IPS-18c (cell line): ENCODE data around the gene DCLK2.

Source experiments
- H3K4me3 ChIP-seq: 2 replicates; pipeline ENCODE4 v1.7.0; 2013; ENCODE audit warnings: low read depth, mild to moderate bottlenecking, low read length, moderate library complexity; ENCODE audit not compliant: insufficient read depth
- H3K9me3 ChIP-seq: one replicate; pipeline ENCODE4 v1.6.1; 2013; ENCODE audit warnings: mild to moderate bottlenecking, low read length, moderate library complexity; ENCODE audit not compliant: control insufficient read depth, insufficient read depth

Gene DCLK2

DNA sequence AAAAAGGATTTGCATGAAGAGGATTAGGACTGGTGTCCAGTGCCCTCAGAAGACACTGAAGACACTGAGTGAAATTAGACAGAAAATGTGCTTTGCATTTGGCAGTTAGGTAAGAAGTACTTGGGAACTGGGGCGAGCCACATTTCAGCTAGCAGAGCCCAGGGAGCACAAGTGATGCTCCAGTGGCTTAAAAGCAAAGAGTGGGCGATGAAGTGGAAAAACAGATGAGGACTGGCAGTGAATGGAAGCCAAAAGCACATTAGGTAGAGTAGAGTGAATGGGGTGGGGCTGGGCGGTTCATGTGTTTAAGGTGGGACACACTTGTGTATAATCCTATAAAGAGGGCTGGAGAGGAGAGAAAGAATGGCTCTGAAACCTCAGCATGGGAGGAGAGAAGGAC is 18.4 kb downstream of the DCLK2 start:
- H3K4me3 ChIP-seq, result no peak overlapping the region
- H3K9me3 ChIP-seq, result no peaks in the 10 kb centered on the region

- Histone ChIP-seq H3K9me3 (no peaks in the 10 kb centered on the region), H3K4me3 (no peak overlapping the region)
These were observed 20.0 kb downstream of the DCLK2 start for GRCh38 chr4:150098214-150098613.

DNA sequence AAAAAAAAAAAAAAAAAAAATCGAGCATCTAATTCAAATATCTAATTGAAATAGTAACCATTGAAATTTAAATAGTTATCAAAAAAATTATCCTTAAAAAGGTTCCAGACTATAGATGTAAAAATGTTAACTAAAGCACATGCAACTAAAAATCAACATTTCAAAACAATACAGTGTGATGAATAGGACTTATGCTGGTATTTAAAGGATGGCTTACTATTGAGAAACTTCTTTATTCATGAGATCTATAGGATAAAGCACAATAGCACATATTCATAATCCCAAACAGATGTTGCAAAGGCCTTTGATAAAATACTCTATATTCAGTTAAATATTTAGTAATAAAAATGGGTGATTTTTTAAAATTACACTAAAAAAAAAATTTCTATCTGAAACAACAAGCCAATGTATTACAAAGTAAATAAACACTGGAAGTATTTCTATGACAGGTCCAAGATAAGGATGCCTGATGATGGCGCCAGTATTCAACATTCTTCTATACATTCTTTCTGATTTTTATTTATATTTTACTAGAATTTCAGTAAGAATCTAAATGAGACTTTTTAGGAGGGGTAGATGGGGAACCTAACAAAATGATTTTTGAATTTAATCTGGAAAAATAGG is 26.3 kb downstream of the DCLK2 start:
- Histone ChIP-seq H3K4me3 (no peak overlapping the region), H3K9me3 (no peaks in the 10 kb centered on the region)

- no peak overlapping the region for H3K4me3 ChIP-seq
These were observed 28.6 kb downstream of the DCLK2 start for GRCh38 chr4:150106886-150107285.

DNA sequence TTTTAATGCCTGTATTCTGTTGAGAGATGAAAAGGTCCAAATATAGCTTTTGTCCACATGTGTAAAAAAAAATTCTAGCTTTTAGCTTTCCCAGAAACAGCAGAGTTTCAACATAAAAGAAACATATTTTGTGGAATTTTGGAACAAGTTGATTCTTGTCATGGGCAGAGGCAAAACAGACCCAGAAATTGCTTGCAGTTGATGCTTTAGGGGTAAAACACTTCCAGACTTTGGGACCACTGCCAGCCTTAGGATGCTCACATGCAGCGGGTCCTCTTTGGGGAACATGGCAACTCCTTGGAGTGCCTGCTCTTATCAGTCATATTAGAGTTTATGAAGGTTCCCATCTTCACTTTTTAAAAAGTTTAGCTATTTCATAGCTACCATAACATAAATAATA is 30.4 kb downstream of the DCLK2 start:
- H3K9me3 ChIP-seq, result no peaks in the 10 kb centered on the region
- H3K4me3 ChIP-seq, result no peak overlapping the region

More at GRCh38 chr4:150106886-150107285, 28.6 kb downstream of the DCLK2 start:
- H3K9me3 ChIP-seq, result no peaks in the 10 kb centered on the region

DNA sequence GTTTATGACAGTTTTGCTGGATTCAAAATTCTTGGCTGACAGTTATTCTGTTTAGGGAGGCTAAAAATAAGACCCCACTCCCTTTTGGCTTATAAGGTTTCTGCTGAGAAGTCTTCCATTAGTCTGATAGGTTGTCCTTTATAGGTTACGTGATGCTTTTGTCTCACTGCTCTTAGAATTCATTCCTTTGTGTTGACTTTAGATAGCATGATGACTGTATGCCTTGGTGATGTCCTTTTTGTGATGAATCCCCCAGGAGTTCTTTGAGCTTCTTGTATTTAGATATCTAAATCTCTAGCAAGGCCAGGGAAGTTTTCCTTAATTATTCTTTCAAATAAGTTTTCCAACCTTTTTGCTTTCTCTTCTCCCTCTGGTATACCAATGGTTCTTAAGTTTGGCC is 36.4 kb downstream of the DCLK2 start:
- Histone ChIP-seq H3K4me3 (no peak overlapping the region), H3K9me3 (no peaks in the 10 kb centered on the region)

DNA sequence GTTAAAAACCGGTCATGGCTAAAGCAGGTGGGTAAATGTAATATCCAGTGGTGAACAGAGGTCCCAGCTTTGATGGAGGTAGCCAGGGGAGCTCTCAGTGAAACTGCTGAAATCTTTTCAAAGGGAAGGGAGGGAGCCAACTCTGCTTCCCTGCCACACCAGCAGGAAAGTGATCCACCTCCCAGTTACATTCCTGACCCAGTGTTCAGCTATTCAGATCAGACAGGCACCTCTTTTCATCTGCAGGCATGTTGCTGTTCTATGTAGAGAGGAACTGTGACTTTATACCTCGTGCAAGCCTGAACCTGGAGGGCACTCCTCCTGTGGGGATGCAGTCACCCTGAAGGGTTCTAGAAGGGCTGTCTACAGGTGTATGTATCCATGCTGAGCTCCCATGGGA is 37.6 kb downstream of the DCLK2 start:
- Histone ChIP-seq H3K9me3 (no peaks in the 10 kb centered on the region), H3K4me3 (no peak overlapping the region)

- no peak overlapping the region for H3K4me3 ChIP-seq
- H3K9me3 ChIP-seq, result no peaks in the 10 kb centered on the region
These were observed 38.3 kb downstream of the DCLK2 start for GRCh38 chr4:150116506-150116905.

- H3K9me3 ChIP-seq, result no peaks in the 10 kb centered on the region
These were observed 38.8 kb downstream of the DCLK2 start for GRCh38 chr4:150117094-150117493.

DNA sequence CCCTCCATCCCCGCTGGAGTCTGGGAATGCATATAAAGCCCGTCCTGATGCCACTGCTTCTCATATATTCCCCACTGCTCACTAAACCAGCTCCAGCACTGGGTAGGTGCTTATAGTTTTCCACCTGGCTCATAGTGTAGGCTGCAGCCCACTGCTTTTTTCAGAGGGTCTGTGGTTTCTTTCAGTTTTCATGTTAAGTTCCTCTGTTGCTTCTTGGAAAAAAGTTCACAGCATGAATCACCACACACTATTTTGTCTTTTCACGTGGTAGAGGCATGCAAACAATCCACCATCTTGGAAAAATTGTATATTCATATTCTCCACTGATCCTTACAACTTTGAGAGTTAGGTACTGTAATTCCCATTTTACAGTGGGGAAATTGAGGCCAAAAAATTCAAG is 39.4 kb downstream of the DCLK2 start:
- Histone ChIP-seq H3K9me3 (no peaks in the 10 kb centered on the region), H3K4me3 (no peak overlapping the region)

More at GRCh38 chr4:150117094-150117493, 38.8 kb downstream of the DCLK2 start:
- no peak overlapping the region for H3K4me3 ChIP-seq

DNA sequence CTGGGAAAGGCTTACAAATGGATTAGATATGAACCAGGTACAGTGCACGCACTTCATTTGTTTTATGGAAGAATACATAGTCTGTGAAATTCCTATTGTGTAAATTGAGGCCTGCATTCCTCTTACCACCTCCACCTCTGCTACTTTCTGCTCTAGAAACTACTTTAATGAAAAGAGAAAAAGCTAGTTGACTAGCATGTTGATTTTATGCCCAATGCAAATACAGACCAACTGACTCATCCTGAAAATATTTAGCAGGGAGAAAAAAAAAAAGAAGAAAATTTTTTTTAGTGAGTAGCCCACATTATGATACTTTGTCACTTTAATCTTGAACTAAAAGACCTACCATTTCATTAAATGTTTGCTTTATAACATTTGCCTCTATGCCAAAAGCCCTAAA is 41.2 kb downstream of the DCLK2 start:
- Histone ChIP-seq H3K9me3 (no peaks in the 10 kb centered on the region), H3K4me3 (no peak overlapping the region)

GRCh38 chr4:150123087-150123486 is 44.8 kb downstream of the DCLK2 start:
- H3K9me3 ChIP-seq, result no peaks in the 10 kb centered on the region
- H3K4me3 ChIP-seq, result no peak overlapping the region

GRCh38 chr4:150123796-150124677 is 45.8 kb downstream of the DCLK2 start:
- Histone ChIP-seq H3K4me3 (no peak overlapping the region), H3K9me3 (no peaks in the 10 kb centered on the region)

DNA sequence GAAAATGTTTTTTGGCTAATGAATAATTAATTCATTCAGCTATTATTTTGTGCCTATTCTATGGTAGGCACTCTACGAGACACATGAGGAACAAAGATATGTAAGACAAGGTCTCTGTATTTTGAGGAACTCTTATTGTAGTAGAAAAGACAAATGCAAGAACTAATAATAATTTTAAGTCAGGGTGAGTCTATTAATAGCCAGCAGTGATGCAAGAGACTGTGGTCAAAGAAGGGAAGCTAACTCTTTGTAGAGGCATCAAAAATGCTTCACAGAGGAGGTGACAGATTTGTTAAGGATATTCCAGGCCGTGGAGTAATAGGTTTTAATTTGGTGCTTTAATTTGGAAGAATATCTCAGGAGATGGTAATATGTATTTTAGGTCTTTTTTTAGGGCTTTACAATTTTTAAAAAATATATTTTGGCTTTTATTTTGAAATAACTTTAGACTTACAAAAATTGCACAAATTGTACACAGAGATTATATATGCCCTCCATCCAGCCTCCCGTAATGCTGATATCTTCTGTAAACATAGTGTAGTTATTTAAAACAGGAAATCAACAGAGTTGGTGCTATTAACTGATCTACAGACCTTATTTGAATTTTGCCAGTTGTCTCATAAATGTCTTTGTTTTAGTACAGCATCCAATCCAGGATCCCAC is 48.1 kb downstream of the DCLK2 start:
- Histone ChIP-seq H3K9me3 (no peaks in the 10 kb centered on the region), H3K4me3 (no peak overlapping the region)

- H3K4me3 ChIP-seq, result no peak overlapping the region
These were observed 48.6 kb downstream of the DCLK2 start for GRCh38 chr4:150126864-150127203.

GRCh38 chr4:150127757-150128156 is 49.5 kb downstream of the DCLK2 start:
- Histone ChIP-seq H3K9me3 (no peaks in the 10 kb centered on the region), H3K4me3 (no peak overlapping the region)

More at GRCh38 chr4:150126864-150127203, 48.6 kb downstream of the DCLK2 start:
- no peaks in the 10 kb centered on the region for H3K9me3 ChIP-seq

GRCh38 chr4:150130933-150131332 is 52.7 kb downstream of the DCLK2 start:
- Histone ChIP-seq H3K4me3 (no peak overlapping the region), H3K9me3 (no peaks in the 10 kb centered on the region)
